WTC11 (cell line): ENCODE data around the gene ICOS. TPM values are rescaled to one million over a fixed set of nuclear protein-coding genes. Genes with fewer than 3 reads are reported as not detected.

ENCODE experiments used
- ATAC-seq: fragments of 200-7000 bp; cut with Tn5 transposase; 2 replicates; pipeline ENCODE4 v1.10.0; 2021; ENCODE audit warnings: mild to moderate bottlenecking, moderate library complexity
- CTCF ChIA-PET: fragments of 300-600 bp; sonication (Branson Sonifier 250); formaldehyde crosslinking; loops from one replicate; lab custom pipeline; 2021; ENCODE audit warnings: antibody characterized with exemption; lab: Charles Lee
- POLR2A ChIA-PET: fragments of 350-600 bp; sonication (Branson Sonifier 250); formaldehyde crosslinking; loops from one replicate; lab custom pipeline; 2021; ENCODE audit warnings: antibody characterized with exemption; lab: Charles Lee
- DNase-seq: peaks from one replicate; pipeline ENCODE4 v3.0.0; 2021; ENCODE audit warnings: low spot score
- H3K27ac Mint-ChIP-seq: 2 replicates; pipeline ENCODE4 v1.8.0; 2021; ENCODE audit warnings: mixed read lengths
- H3K27me3 Mint-ChIP-seq: 2 replicates; pipeline ENCODE4 v1.8.0; 2021; ENCODE audit warnings: low read depth, mild to moderate bottlenecking, moderate library complexity, mixed read lengths
- H3K36me3 Mint-ChIP-seq: 2 replicates; pipeline ENCODE4 v1.8.0; 2021; ENCODE audit warnings: mixed read lengths
- H3K4me1 Mint-ChIP-seq: 2 replicates; pipeline ENCODE4 v1.8.0; 2022; ENCODE audit warnings: mixed read lengths
- H3K4me3 Mint-ChIP-seq: 2 replicates; pipeline ENCODE4 v1.8.0; 2021; ENCODE audit warnings: mild to moderate bottlenecking, moderate library complexity, mixed read lengths
- H3K9me3 Mint-ChIP-seq: 2 replicates; pipeline ENCODE4 v1.8.0; 2021; ENCODE audit warnings: mixed read lengths
- AFF4 ChIP-seq: sonication (generic); formaldehyde crosslinking; IDR thresholded peaks from 2 replicates; pipeline ENCODE4 v1.8.1; 2023; ENCODE audit warnings: mild to moderate bottlenecking, missing genetic modification reagents, borderline replicate concordance
- E2F1 ChIP-seq: sonication (generic); formaldehyde crosslinking; IDR thresholded peaks from 2 replicates; pipeline ENCODE4 v1.8.0; 2022; ENCODE audit warnings: mild to moderate bottlenecking, missing genetic modification reagents
- ESRRA ChIP-seq: sonication (generic); formaldehyde crosslinking; IDR thresholded peaks from 2 replicates; pipeline ENCODE4 v1.8.1; 2022; ENCODE audit warnings: mild to moderate bottlenecking, missing genetic modification reagents, borderline replicate concordance
- SMAD4 ChIP-seq: sonication (generic); formaldehyde crosslinking; IDR thresholded peaks from 2 replicates; pipeline ENCODE4 v1.8.0; 2022; ENCODE audit warnings: mild to moderate bottlenecking, missing genetic modification reagents
- ZBTB21 ChIP-seq: sonication (generic); formaldehyde crosslinking; IDR thresholded peaks from 2 replicates; pipeline ENCODE4 v1.8.1; 2023; ENCODE audit warnings: mild to moderate bottlenecking, missing genetic modification reagents, borderline replicate concordance
- ZNF138 ChIP-seq: sonication (generic); formaldehyde crosslinking; conservative IDR thresholded peaks from 2 replicates; pipeline ENCODE4 v1.8.1; 2022; ENCODE audit warnings: mild to moderate bottlenecking, moderate library complexity, missing genetic modification reagents
- ZNF219 ChIP-seq: sonication (generic); formaldehyde crosslinking; IDR thresholded peaks from 2 replicates; pipeline ENCODE4 v1.8.0; 2023; ENCODE audit warnings: missing genetic modification reagents, mild to moderate bottlenecking, borderline replicate concordance
- ZNF396 ChIP-seq: fragments of 250-450 bp; sonication (Bioruptor Pico); IDR thresholded peaks from 2 replicates; pipeline ENCODE4 v1.8.0; 2021; ENCODE audit warnings: mild to moderate bottlenecking, moderate library complexity, borderline replicate concordance
- ZNF671 ChIP-seq: fragments of 250-450 bp; sonication (Bioruptor Pico); IDR thresholded peaks from 2 replicates; pipeline ENCODE4 v1.8.0; 2021; ENCODE audit warnings: mild to moderate bottlenecking
- total RNA-seq: library from RNA; stranded (reverse); gene quantifications from 3 replicates; pipeline ENCODE4 v1.2.3, GENCODE V29; 2021
- TF ChIP-seq, protein P1 (sequence below): sonication (generic); formaldehyde crosslinking; IDR thresholded peaks from 2 replicates; pipeline ENCODE4 v1.8.1; 2023; ENCODE audit warnings: mild to moderate bottlenecking, missing genetic modification reagents
- TF ChIP-seq, protein P2 (sequence below): sonication (generic); formaldehyde crosslinking; IDR thresholded peaks from 2 replicates; pipeline ENCODE4 v1.8.1; 2022; ENCODE audit warnings: mild to moderate bottlenecking, missing genetic modification reagents, moderate library complexity, borderline replicate concordance
- TF ChIP-seq, protein P3 (sequence below): sonication (generic); formaldehyde crosslinking; IDR thresholded peaks from 2 replicates; pipeline ENCODE4 v1.8.1; 2022; ENCODE audit warnings: missing genetic modification reagents, borderline replicate concordance
- TF ChIP-seq, protein P4 (sequence below): fragments of 250-450 bp; sonication (Bioruptor Pico); IDR thresholded peaks from 2 replicates; pipeline ENCODE4 v2.1.2; 2022; ENCODE audit warnings: mild to moderate bottlenecking, moderate library complexity
- TF ChIP-seq, protein P5 (sequence below): sonication (generic); formaldehyde crosslinking; conservative IDR thresholded peaks from 2 replicates; pipeline ENCODE4 v1.8.1; 2022; ENCODE audit warnings: mild to moderate bottlenecking, missing genetic modification reagents

The ICOS gene
- total RNA-seq, 1 experiment from 2014 or later, result 0.11 TPM

DNA sequence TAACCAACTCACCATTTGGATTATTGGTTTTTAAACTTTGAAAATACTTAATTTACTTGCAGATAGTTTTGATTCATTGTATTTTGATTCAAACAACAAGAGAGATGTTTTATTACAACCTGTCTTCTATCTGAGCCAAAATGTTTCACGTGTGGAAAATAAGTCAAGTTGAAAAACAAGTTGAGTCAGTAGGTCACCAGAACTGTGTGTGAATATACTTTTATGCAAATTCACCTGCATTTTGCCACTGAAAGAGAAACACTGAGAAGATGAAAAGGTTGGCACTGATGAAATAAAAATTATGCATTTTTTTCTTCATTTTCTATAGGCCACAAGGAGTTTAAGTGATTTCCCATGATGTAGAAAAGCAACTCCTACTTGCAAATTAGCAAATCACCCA is 68.3 kb downstream of the ICOS start:
- Mint-ChIP-seq H3K9me3 (peaks cover 19% of the 10 kb centered on the region), H3K27ac (no peak overlapping the region), H3K4me3 (no peak overlapping the region), H3K4me1 (no peaks in the 10 kb centered on the region), H3K27me3 (no peaks in the 10 kb centered on the region), H3K36me3 (no peaks in the 10 kb centered on the region)
- ATAC-seq (no peak), DNase-seq (no peak)
- no peak for TF ChIP-seq SMAD4 (CRISPR knock-in tag)
- no peak for TF ChIP-seq E2F1 (CRISPR knock-in tag)
- TF ChIP-seq, protein P1, sequence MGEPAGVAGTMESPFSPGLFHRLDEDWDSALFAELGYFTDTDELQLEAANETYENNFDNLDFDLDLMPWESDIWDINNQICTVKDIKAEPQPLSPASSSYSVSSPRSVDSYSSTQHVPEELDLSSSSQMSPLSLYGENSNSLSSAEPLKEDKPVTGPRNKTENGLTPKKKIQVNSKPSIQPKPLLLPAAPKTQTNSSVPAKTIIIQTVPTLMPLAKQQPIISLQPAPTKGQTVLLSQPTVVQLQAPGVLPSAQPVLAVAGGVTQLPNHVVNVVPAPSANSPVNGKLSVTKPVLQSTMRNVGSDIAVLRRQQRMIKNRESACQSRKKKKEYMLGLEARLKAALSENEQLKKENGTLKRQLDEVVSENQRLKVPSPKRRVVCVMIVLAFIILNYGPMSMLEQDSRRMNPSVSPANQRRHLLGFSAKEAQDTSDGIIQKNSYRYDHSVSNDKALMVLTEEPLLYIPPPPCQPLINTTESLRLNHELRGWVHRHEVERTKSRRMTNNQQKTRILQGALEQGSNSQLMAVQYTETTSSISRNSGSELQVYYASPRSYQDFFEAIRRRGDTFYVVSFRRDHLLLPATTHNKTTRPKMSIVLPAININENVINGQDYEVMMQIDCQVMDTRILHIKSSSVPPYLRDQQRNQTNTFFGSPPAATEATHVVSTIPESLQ (CRISPR knock-in tag), result no peak
- TF ChIP-seq, protein P2, sequence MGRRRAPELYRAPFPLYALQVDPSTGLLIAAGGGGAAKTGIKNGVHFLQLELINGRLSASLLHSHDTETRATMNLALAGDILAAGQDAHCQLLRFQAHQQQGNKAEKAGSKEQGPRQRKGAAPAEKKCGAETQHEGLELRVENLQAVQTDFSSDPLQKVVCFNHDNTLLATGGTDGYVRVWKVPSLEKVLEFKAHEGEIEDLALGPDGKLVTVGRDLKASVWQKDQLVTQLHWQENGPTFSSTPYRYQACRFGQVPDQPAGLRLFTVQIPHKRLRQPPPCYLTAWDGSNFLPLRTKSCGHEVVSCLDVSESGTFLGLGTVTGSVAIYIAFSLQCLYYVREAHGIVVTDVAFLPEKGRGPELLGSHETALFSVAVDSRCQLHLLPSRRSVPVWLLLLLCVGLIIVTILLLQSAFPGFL (CRISPR knock-in tag), result no peak
- ChIA-PET CTCF (no interaction called here), POLR2A (no interaction called here)

DNA sequence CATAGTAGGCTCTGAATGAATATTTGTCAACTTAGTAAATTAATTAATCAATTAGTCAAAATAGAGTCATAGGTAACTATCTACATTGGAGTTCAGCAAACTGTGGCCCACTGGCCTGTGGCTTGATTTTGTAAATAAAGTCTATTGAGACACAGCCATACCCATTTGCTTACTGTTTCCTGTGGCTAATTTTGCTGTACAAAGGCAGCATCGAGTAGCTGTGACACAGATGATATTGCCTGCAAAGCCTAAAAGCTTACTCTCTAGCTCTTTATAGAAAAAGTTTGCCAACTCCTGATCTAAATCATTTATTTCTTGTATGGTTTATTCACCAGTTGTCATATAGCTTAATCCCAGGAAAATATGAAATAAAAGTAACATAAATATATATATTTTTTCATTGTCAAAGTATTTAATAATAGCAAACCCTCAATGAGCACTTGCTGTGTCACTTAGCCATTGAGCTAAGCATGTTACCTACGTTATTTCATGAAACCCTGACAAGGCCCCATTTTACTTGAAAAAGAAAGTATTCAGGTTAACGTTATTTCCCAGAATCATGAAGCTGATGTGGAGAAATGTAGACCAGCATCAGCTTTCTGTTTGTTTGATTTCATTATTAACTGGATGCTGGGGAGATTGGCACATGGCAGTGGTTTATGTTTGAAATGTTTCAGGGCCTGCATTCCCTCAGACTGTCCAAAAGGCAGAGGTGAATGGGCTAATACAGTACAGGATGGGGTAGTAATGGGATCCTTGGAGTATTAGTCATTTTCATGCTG is 69.6 kb downstream of the ICOS start:
- no peak for ATAC-seq
- DNase-seq, result no peak
- Mint-ChIP-seq H3K4me3 (no peak overlapping the region), H3K27me3 (no peaks in the 10 kb centered on the region), H3K36me3 (no peaks in the 10 kb centered on the region), H3K27ac (no peak overlapping the region), H3K4me1 (no peaks in the 10 kb centered on the region), H3K9me3 (peaks cover 18% of the 10 kb centered on the region)
- ChIA-PET CTCF (interaction anchor here (0.9 kb wide), 1 partner anchor 45 kb away, joined by 3 read pairs; no protein-coding TSS in a partner anchor), POLR2A (no interaction called here)
- no peak for TF ChIP-seq ZNF219
- TF ChIP-seq, protein P3, sequence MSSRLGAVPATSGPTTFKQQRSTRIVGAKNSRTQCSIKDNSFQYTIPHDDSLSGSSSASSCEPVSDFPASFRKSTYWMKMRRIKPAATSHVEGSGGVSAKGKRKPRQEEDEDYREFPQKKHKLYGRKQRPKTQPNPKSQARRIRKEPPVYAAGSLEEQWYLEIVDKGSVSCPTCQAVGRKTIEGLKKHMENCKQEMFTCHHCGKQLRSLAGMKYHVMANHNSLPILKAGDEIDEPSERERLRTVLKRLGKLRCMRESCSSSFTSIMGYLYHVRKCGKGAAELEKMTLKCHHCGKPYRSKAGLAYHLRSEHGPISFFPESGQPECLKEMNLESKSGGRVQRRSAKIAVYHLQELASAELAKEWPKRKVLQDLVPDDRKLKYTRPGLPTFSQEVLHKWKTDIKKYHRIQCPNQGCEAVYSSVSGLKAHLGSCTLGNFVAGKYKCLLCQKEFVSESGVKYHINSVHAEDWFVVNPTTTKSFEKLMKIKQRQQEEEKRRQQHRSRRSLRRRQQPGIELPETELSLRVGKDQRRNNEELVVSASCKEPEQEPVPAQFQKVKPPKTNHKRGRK (CRISPR knock-in tag), result no peak
- no peak for TF ChIP-seq ZNF138
- TF ChIP-seq, all 79 proteins: peak for 0

DNA sequence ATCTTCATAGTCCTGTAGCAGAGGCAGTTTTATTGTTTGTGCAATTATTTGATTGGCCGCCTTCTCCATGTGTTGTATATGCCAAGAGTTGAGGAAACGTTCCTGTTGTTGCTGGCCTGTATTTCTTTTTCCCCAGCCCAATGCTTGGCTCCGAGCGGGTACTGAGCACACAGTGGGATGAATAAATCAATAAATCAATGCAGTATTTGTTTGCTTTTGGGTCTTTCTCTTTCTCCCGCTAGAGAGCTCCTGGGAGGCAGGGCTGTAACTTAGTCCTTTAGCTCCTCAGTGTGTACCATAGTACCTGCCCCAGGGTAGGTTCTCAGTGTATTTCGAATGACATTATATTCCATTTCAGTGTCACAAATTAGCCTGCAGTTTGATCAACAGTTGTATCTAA is 71.8 kb downstream of the ICOS start:
- Mint-ChIP-seq H3K4me3 (no peak overlapping the region), H3K27me3 (no peaks in the 10 kb centered on the region), H3K9me3 (peaks cover 8% of the 10 kb centered on the region), H3K4me1 (no peaks in the 10 kb centered on the region), H3K36me3 (no peaks in the 10 kb centered on the region), H3K27ac (no peak overlapping the region)
- ChIA-PET CTCF (no interaction called here), POLR2A (no interaction called here)
- TF ChIP-seq AFF4 (CRISPR knock-in tag), result no peak
- TF ChIP-seq SMAD4 (CRISPR knock-in tag), result no peak
- TF ChIP-seq, protein P4, sequence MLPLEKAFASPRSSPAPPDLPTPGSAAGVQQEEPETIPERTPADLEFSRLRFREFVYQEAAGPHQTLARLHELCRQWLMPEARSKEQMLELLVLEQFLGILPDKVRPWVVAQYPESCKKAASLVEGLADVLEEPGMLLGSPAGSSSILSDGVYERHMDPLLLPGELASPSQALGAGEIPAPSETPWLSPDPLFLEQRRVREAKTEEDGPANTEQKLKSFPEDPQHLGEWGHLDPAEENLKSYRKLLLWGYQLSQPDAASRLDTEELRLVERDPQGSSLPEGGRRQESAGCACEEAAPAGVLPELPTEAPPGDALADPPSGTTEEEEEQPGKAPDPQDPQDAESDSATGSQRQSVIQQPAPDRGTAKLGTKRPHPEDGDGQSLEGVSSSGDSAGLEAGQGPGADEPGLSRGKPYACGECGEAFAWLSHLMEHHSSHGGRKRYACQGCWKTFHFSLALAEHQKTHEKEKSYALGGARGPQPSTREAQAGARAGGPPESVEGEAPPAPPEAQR (CRISPR knock-in tag), result no peak
- TF ChIP-seq ZNF396 (CRISPR knock-in tag), result no peak
- TF ChIP-seq ZNF671, result no peak
- TF ChIP-seq, protein P5, sequence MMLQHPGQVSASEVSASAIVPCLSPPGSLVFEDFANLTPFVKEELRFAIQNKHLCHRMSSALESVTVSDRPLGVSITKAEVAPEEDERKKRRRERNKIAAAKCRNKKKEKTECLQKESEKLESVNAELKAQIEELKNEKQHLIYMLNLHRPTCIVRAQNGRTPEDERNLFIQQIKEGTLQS (CRISPR knock-in tag), result no peak
- no peak for TF ChIP-seq ESRRA (CRISPR knock-in tag)
- TF ChIP-seq ZBTB21 (CRISPR knock-in tag), result no peak
- TF ChIP-seq ZNF138, result no peak
- ATAC-seq (no peak), DNase-seq (no peak)
